NCI-H128 (cell line): ENCODE data around the gene MAP3K6.
A peak's percentile ranks its signal among the peaks of the same experiment; 100 is the strongest.

Experiments
- DNase-seq: peaks from one replicate; lab custom pipeline; 2025; ENCODE audit not compliant: unreplicated experiment; lab: John Stamatoyannopoulos, UW

Gene MAP3K6

GRCh38 chr1:27356619-27357280 is 10.0 kb downstream of the MAP3K6 start:
- no peak for DNase-seq

GRCh38 chr1:27356277-27356618 is 10.5 kb downstream of the MAP3K6 start:
- DNase-seq: no peak

- no peak for DNase-seq
Measured at GRCh38 chr1:27355683-27356082, 11.1 kb downstream of the MAP3K6 start.

GRCh38 chr1:27353629-27354028 is 13.1 kb downstream of the MAP3K6 start:
- DNase-seq: no peak

- no peak for DNase-seq
Measured at GRCh38 chr1:27353166-27353565, 13.6 kb downstream of the MAP3K6 start.

- no peak for DNase-seq
Measured at GRCh38 chr1:27351541-27352107, 15.1 kb downstream of the MAP3K6 start.

GRCh38 chr1:27350663-27351540 is 15.9 kb downstream of the MAP3K6 start:
- DNase-seq: no peak

GRCh38 chr1:27349784-27350662 is 16.7 kb downstream of the MAP3K6 start:
- peak; percentile 80 for DNase-seq

- peak; percentile 67 for DNase-seq
Measured at GRCh38 chr1:27348861-27349783, 17.6 kb downstream of the MAP3K6 start.

- no peak for DNase-seq
Measured at GRCh38 chr1:27346991-27347624, 19.7 kb downstream of the MAP3K6 start.

- DNase-seq: no peak
Measured at GRCh38 chr1:27346357-27346756, 20.4 kb downstream of the MAP3K6 start.

- no peak for DNase-seq
Measured at GRCh38 chr1:27345272-27345671, 21.5 kb downstream of the MAP3K6 start.

- no peak for DNase-seq
Measured at GRCh38 chr1:27343639-27344025, 23.1 kb downstream of the MAP3K6 start.

- peak; percentile 42 for DNase-seq
Measured at GRCh38 chr1:27342778-27343638, 23.8 kb downstream of the MAP3K6 start.

GRCh38 chr1:27342391-27342777 is 24.4 kb downstream of the MAP3K6 start:
- no peak for DNase-seq

GRCh38 chr1:27341525-27342252 is 25.1 kb downstream of the MAP3K6 start, which contains the start of gene SYTL1:
SYTL1 (plus strand) TSS chr1:27342022; CDS start chr1:27345335, 3,313 bp downstream.
- DNase-seq: peak; percentile 78

GRCh38 chr1:27339213-27339612 is 27.5 kb downstream of the MAP3K6 start:
- no peak for DNase-seq

- DNase-seq: no peak
Measured at GRCh38 chr1:27338751-27339150, 28.0 kb downstream of the MAP3K6 start.
